ENCODE results near the gene HHATL.

HHATL gene

DNA sequence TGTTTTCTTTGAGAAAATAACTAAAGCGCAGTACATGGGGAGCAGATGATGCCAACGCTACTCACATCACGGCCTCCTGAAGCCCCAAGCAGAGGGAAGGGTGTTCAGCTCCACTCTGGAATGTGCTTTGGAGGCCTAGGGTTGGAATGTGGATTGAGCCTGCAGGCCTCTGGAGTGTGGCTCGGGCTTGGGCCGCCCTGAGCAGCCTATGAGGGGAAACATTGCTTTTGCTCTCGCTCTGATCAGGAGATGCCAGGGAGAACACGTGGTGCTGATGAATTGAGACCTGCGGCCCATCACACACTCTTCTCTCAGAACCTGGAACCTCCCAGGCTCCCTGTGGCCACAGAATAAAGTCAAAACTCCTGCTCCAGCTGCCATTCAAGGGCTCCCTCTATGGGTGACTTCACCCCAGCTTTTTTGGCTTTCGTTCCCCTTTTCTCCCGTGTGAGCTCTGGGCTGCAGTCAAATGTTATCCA is 47.2 kb upstream of the HHATL start:
- Histone ChIP-seq H4K91ac (ENCODE audit: low read length) (no peak overlapping the region), H3K9ac (ENCODE audit: low read length) (peak overlapping the region; percentile 38), H2AFZ (ENCODE audit: low read depth, low read length) (no peak overlapping the region), H3K4me3 (ENCODE audit: insufficient read depth in 1 of 2, low read depth in 1 of 2, low read length in 2 of 2) (no peak overlapping the region), H3K4ac (ENCODE audit: low read depth in 1 of 2, low read length in 2 of 2) (no peak overlapping the region), H3K27ac (ENCODE audit: low read length, poor library complexity, severe bottlenecking) (no peak overlapping the region), H4K8ac (ENCODE audit: low read length) (no peak overlapping the region), H2AK5ac (ENCODE audit: low read length, severe bottlenecking) (no peak overlapping the region), H2BK5ac (ENCODE audit: low read depth, low read length, poor library complexity, severe bottlenecking) (no peak overlapping the region), H3K4me1 (ENCODE audit: control insufficient read depth, insufficient read depth, low read depth, low read length) (no peaks in the 10 kb centered on the region), H3K23ac (ENCODE audit: low read length in 2 of 2) (no peak overlapping the region), H3K79me1 (replicated peaks; ENCODE audit: low read length, poor library complexity, severe bottlenecking) (no peaks in the 10 kb centered on the region), H3K4me2 (ENCODE audit: low read length, poor library complexity, severe bottlenecking) (no peak overlapping the region), H2BK120ac (ENCODE audit: low read depth, low read length) (no peak overlapping the region), H2BK15ac (ENCODE audit: low read depth, poor library complexity, severe bottlenecking) (no peak overlapping the region), H3K36me3 (ENCODE audit: control insufficient read depth in 1 of 2, insufficient read depth in 2 of 2, low read depth in 1 of 2, low read length in 2 of 2) (peaks cover 0 to 3% of the 10 kb centered on the region in 2 experiments), H3K27me3 (ENCODE audit: control insufficient read depth in 1 of 2, insufficient read depth in 1 of 2, low read length in 2 of 2) (peaks cover 0 to 17% of the 10 kb centered on the region in 2 experiments), H3K14ac (ENCODE audit: low read length in 2 of 2) (no peak overlapping the region), H3K9me3 (ENCODE audit: control insufficient read depth, low read length) (no peaks in the 10 kb centered on the region), H2BK12ac (ENCODE audit: low read length in 2 of 2) (no peak overlapping the region), H3K18ac (ENCODE audit: low read depth in 1 of 2, low read length in 2 of 2) (no peak overlapping the region)
- WGBS: 63% methylated on average over 10 of the region's 10 CpGs
- no peak for DNase-seq

DNA sequence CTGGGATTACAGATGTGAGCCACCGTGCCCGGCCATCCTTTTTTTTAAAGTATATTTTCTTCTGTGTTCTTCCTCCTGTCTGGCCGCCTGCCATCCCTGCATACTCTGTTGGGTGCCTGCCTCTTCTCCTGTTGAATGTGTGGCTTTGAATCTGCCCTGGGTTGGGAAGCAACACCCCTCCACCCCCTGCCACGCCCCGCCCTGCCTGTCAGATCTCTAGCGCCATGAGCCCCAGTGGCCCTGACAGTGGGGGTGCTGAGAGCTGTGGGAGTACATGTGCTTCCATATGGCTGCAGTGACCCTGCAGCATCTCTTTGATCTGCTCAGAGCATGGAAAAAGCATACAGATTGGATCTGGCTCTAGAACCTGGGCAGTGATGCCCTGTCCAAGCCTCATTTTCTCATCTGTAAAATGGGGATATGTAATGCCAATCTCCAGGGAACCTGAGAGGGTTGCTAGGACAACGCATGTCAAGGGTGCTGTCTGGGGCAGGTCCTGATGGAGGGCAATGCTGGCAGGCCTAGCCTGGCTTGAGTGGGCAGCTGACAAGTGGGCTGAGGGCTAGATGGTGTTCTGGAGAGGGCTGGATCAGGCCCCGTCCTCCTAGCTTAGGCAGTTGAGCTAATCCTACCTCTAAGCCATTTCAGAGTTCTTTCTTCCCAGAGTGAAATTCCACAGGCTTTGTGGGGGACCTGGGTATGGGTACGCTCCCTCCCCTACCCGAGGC is 46.6 kb upstream of the HHATL start:
- Histone ChIP-seq H3K9ac (ENCODE audit: low read length) (peak overlapping the region; percentile 38), H2BK12ac (ENCODE audit: low read length in 2 of 2) (no peak overlapping the region), H3K27me3 (ENCODE audit: control insufficient read depth in 1 of 2, insufficient read depth in 1 of 2, low read length in 2 of 2) (peaks cover 0 to 13% of the 10 kb centered on the region in 2 experiments), H3K14ac (ENCODE audit: low read length in 2 of 2) (no peak overlapping the region), H3K9me3 (ENCODE audit: control insufficient read depth, low read length) (no peaks in the 10 kb centered on the region), H3K27ac (ENCODE audit: low read length, poor library complexity, severe bottlenecking) (no peak overlapping the region), H3K79me1 (replicated peaks; ENCODE audit: low read length, poor library complexity, severe bottlenecking) (no peaks in the 10 kb centered on the region), H3K4me1 (ENCODE audit: control insufficient read depth, insufficient read depth, low read depth, low read length) (no peaks in the 10 kb centered on the region), H3K18ac (ENCODE audit: low read depth in 1 of 2, low read length in 2 of 2) (no peak overlapping the region), H2BK5ac (ENCODE audit: low read depth, low read length, poor library complexity, severe bottlenecking) (no peak overlapping the region), H2AFZ (ENCODE audit: low read depth, low read length) (no peak overlapping the region), H3K4ac (ENCODE audit: low read depth in 1 of 2, low read length in 2 of 2) (no peak overlapping the region), H3K4me3 (ENCODE audit: insufficient read depth in 1 of 2, low read depth in 1 of 2, low read length in 2 of 2) (no peak overlapping the region), H2BK15ac (ENCODE audit: low read depth, poor library complexity, severe bottlenecking) (no peak overlapping the region), H4K8ac (ENCODE audit: low read length) (no peak overlapping the region), H2AK5ac (ENCODE audit: low read length, severe bottlenecking) (no peak overlapping the region), H3K23ac (ENCODE audit: low read length in 2 of 2) (no peak overlapping the region), H2BK120ac (ENCODE audit: low read depth, low read length) (no peak overlapping the region), H3K4me2 (ENCODE audit: low read length, poor library complexity, severe bottlenecking) (no peak overlapping the region), H4K91ac (ENCODE audit: low read length) (no peak overlapping the region), H3K36me3 (ENCODE audit: control insufficient read depth in 1 of 2, insufficient read depth in 2 of 2, low read depth in 1 of 2, low read length in 2 of 2) (peaks cover 0 to 3% of the 10 kb centered on the region in 2 experiments)
- DNase-seq: no peak
- 92% methylated on average over 10 of the region's 10 CpGs for WGBS

DNA sequence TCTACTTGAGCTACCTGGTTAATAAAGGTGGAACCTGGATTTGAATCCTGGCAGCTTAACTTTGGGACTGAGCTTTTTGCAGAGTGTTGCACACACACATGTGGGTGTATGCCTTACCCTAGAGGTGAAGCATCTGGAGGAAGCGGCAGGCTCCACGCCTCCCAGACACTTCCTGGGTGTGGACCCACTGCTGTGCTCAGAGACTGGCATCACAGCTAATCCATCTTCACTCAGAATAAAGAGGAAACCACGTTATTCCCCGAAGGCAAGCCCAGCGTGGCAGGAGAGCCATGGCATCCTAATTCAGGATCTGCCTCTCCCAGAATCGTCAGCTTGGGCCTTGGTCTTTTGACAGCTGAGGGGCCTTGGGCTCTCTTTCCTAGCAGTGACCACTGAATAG is 45.0 kb upstream of the HHATL start:
- H3K36me3 ChIP-seq (ENCODE audit: control insufficient read depth in 1 of 2, insufficient read depth in 2 of 2, low read depth in 1 of 2, low read length in 2 of 2): peaks cover 0 to 3% of the 10 kb centered on the region in 2 experiments
- H3K4ac ChIP-seq (ENCODE audit: low read depth in 1 of 2, low read length in 2 of 2): no peak overlapping the region
- no peak overlapping the region for H3K27ac ChIP-seq (ENCODE audit: low read length, poor library complexity, severe bottlenecking)
- H2AK5ac ChIP-seq (ENCODE audit: low read length, severe bottlenecking): no peak overlapping the region
- H2BK15ac ChIP-seq (ENCODE audit: low read depth, poor library complexity, severe bottlenecking): no peak overlapping the region
- no peak overlapping the region for H3K23ac ChIP-seq (ENCODE audit: low read length in 2 of 2)
- H2BK120ac ChIP-seq (ENCODE audit: low read depth, low read length): no peak overlapping the region
- WGBS: 83% methylated on average over 6 of the region's 6 CpGs
- peak overlapping the region; percentile 8 for H3K9ac ChIP-seq (ENCODE audit: low read length)
- no peaks in the 10 kb centered on the region for H3K4me1 ChIP-seq (ENCODE audit: control insufficient read depth, insufficient read depth, low read depth, low read length)
- no peaks in the 10 kb centered on the region for H3K79me1 ChIP-seq (replicated peaks; ENCODE audit: low read length, poor library complexity, severe bottlenecking)
- no peak overlapping the region for H3K18ac ChIP-seq (ENCODE audit: low read depth in 1 of 2, low read length in 2 of 2)
- no peak overlapping the region for H4K91ac ChIP-seq (ENCODE audit: low read length)
- no peak overlapping the region for H2AFZ ChIP-seq (ENCODE audit: low read depth, low read length)
- no peak overlapping the region for H3K4me3 ChIP-seq (ENCODE audit: insufficient read depth in 1 of 2, low read depth in 1 of 2, low read length in 2 of 2)
- no peaks in the 10 kb centered on the region for H3K9me3 ChIP-seq (ENCODE audit: control insufficient read depth, low read length)
- no peak overlapping the region for H2BK12ac ChIP-seq (ENCODE audit: low read length in 2 of 2)
- no peak overlapping the region for H3K14ac ChIP-seq (ENCODE audit: low read length in 2 of 2)
- no peak for DNase-seq
- peaks cover 0 to 7% of the 10 kb centered on the region in 2 experiments for H3K27me3 ChIP-seq (ENCODE audit: control insufficient read depth in 1 of 2, insufficient read depth in 1 of 2, low read length in 2 of 2)
- H3K4me2 ChIP-seq (ENCODE audit: low read length, poor library complexity, severe bottlenecking): no peak overlapping the region
- H2BK5ac ChIP-seq (ENCODE audit: low read depth, low read length, poor library complexity, severe bottlenecking): no peak overlapping the region
- no peak overlapping the region for H4K8ac ChIP-seq (ENCODE audit: low read length)

DNA sequence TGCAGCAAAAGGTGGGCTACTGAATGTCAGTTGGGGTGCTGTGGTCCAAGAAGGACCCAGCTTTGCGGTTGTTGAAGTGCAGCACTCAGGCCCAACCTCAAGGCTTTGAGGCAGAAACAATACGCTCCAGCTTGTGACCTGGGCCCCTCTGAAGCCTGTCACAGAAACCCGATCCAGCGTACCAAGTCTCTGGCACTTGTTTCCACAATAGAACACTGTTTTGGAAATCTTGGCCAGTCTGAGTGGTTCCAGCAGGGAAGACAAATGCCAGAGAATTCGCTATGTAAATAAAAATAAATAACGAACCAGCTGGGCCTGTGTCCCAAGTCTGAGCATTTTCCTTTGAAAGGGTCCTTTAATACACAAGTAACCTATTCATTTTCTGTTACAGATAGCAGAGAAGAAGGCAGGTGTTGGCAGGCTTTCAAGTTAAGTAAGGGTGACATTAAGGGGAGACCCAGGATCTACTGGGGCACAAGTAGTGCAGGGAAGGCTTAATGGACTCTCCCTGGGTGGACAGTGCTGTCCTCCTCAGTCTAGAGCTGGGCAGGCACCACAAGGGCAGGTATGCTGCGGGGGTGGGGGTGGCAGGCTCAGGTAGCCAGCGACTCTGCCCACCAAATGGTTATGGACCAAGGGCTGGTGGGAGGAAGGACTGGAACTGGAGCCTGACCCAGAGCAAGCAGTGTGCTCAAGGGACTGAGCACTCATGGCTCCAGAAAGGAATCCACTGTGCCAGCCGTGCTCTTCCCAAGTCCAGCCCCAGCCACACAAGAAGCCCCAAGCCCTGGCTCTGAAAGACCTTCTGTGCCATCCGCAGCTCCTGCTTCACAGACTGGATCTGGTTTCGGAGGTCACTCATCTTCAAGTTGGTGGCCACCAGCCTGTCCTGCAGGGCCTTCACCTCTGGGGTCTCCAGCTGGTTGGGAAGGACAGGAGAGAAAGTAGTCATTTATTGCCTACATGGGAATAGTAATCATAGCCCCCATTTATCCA is 44.2 kb upstream of the HHATL start:
- Histone ChIP-seq H3K27me3 (ENCODE audit: control insufficient read depth in 1 of 2, insufficient read depth in 1 of 2, low read length in 2 of 2) (peaks cover 0 to 7% of the 10 kb centered on the region in 2 experiments), H2BK15ac (ENCODE audit: low read depth, poor library complexity, severe bottlenecking) (no peak overlapping the region), H2AFZ (ENCODE audit: low read depth, low read length) (no peak overlapping the region), H3K23ac (ENCODE audit: low read length in 2 of 2) (no peak overlapping the region), H3K4me3 (ENCODE audit: insufficient read depth in 1 of 2, low read depth in 1 of 2, low read length in 2 of 2) (no peak overlapping the region), H3K18ac (ENCODE audit: low read depth in 1 of 2, low read length in 2 of 2) (no peak overlapping the region), H3K9me3 (ENCODE audit: control insufficient read depth, low read length) (no peaks in the 10 kb centered on the region), H2BK12ac (ENCODE audit: low read length in 2 of 2) (no peak overlapping the region), H3K14ac (ENCODE audit: low read length in 2 of 2) (no peak overlapping the region), H3K27ac (ENCODE audit: low read length, poor library complexity, severe bottlenecking) (no peak overlapping the region), H4K91ac (ENCODE audit: low read length) (no peak overlapping the region), H3K4me2 (ENCODE audit: low read length, poor library complexity, severe bottlenecking) (no peak overlapping the region), H3K4me1 (ENCODE audit: control insufficient read depth, insufficient read depth, low read depth, low read length) (no peaks in the 10 kb centered on the region), H3K9ac (ENCODE audit: low read length) (no peak overlapping the region), H3K79me1 (replicated peaks; ENCODE audit: low read length, poor library complexity, severe bottlenecking) (no peaks in the 10 kb centered on the region), H2AK5ac (ENCODE audit: low read length, severe bottlenecking) (no peak overlapping the region), H4K8ac (ENCODE audit: low read length) (no peak overlapping the region), H2BK120ac (ENCODE audit: low read depth, low read length) (no peak overlapping the region), H2BK5ac (ENCODE audit: low read depth, low read length, poor library complexity, severe bottlenecking) (no peak overlapping the region), H3K36me3 (ENCODE audit: control insufficient read depth in 1 of 2, insufficient read depth in 2 of 2, low read depth in 1 of 2, low read length in 2 of 2) (peaks cover 0 to under 1% of the 10 kb centered on the region in 2 experiments), H3K4ac (ENCODE audit: low read depth in 1 of 2, low read length in 2 of 2) (no peak overlapping the region)
- DNase-seq: peak; percentile 23
- WGBS: 84% methylated on average over 10 of the region's 11 CpGs
